RWPE2 (cell line): ENCODE data around the gene MSH4.
A peak's percentile ranks its signal among the peaks of the same experiment; 100 is the strongest.
"Not testable (repeated sequence)": the region's sequence is repeated elsewhere in the genome, so short reads cannot be mapped to it uniquely, and the experiment has no call there.

ENCODE experiments used
- ATAC-seq: fragments of 200-7000 bp; cut with Tn5 transposase; 3 replicates; pipeline ENCODE4 v1.9.1; 2021; ENCODE audit warnings: low read depth
- DNase-seq: peaks from one replicate; pipeline ENCODE4 v3.0.0-alpha.2; 2020; ENCODE audit warnings: low spot score
- H3K27ac ChIP-seq: fragments of 450-650 bp; 2 replicates; pipeline ENCODE4 v1.5.1; 2017; ENCODE audit warnings: mild to moderate bottlenecking; ENCODE audit not compliant: poor library complexity, severe bottlenecking
- H3K27me3 ChIP-seq: fragments of 250-450 bp; sonication (Bioruptor Pico); 2 replicates; pipeline ENCODE4 v1.5.1; 2021; ENCODE audit warnings: mild to moderate bottlenecking, moderate library complexity; ENCODE audit not compliant: insufficient read depth, poor library complexity, severe bottlenecking
- H3K36me3 ChIP-seq: fragments of 250-450 bp; sonication (Bioruptor Pico); 2 replicates; pipeline ENCODE4 v1.5.1; 2020; ENCODE audit warnings: low read depth, mild to moderate bottlenecking, moderate library complexity
- H3K4me1 ChIP-seq: fragments of 250-450 bp; sonication (Bioruptor Pico); 2 replicates; pipeline ENCODE4 v1.5.1; 2021; ENCODE audit warnings: mild to moderate bottlenecking, moderate library complexity; ENCODE audit not compliant: insufficient read depth, poor library complexity, severe bottlenecking
- H3K4me3 ChIP-seq: fragments of 250-450 bp; sonication (Bioruptor Pico); 2 replicates; pipeline ENCODE4 v1.5.1; 2021; ENCODE audit warnings: mild to moderate bottlenecking, moderate library complexity; ENCODE audit not compliant: severe bottlenecking
- H3K9me3 ChIP-seq: fragments of 250-450 bp; sonication (Bioruptor Pico); 2 replicates; pipeline ENCODE4 v1.5.1; 2021; ENCODE audit warnings: mild to moderate bottlenecking, moderate library complexity; ENCODE audit not compliant: severe bottlenecking
- CTCF ChIP-seq: fragments of 450-650 bp; IDR thresholded peaks from one replicate; pipeline ENCODE4 v1.5.1; 2017; ENCODE audit warnings: mild to moderate bottlenecking, moderate library complexity; ENCODE audit not compliant: poor library complexity, severe bottlenecking

The MSH4 gene

GRCh38 chr1:75797273-75797588, 549 bp downstream of the MSH4 start:
- no peaks in the 10 kb centered on the region for H3K4me1 ChIP-seq
- DNase-seq, result no peak
- no peak overlapping the region for H3K27ac ChIP-seq
- H3K4me3 ChIP-seq, result no peak overlapping the region
- no peak for ATAC-seq
- TF ChIP-seq CTCF, result no peak
- no peaks in the 10 kb centered on the region for H3K9me3 ChIP-seq
- H3K27me3 ChIP-seq, result no peaks in the 10 kb centered on the region
- peaks cover 43% of the 10 kb centered on the region for H3K36me3 ChIP-seq

- Histone ChIP-seq H3K27me3 (no peaks in the 10 kb centered on the region), H3K4me1 (no peaks in the 10 kb centered on the region), H3K9me3 (no peaks in the 10 kb centered on the region), H3K36me3 (peaks cover 38% of the 10 kb centered on the region), H3K27ac (no peak overlapping the region), H3K4me3 (no peak overlapping the region)
- TF ChIP-seq CTCF, result no peak
- ATAC-seq, result no peak
- no peak for DNase-seq
Measured at GRCh38 chr1:75797606-75798216, 1.0 kb downstream of the MSH4 start.

GRCh38 chr1:75801480-75801879, 4.8 kb downstream of the MSH4 start:
- H3K27ac ChIP-seq, H3K4me3 ChIP-seq, H3K27me3 ChIP-seq, H3K4me1 ChIP-seq, H3K36me3 ChIP-seq, ATAC-seq, DNase-seq, H3K9me3 ChIP-seq: not testable (repeated sequence)

GRCh38 chr1:75808921-75809320, 12.2 kb downstream of the MSH4 start:
- H3K9me3 ChIP-seq, result no peaks in the 10 kb centered on the region
- no peaks in the 10 kb centered on the region for H3K27me3 ChIP-seq
- H3K4me3 ChIP-seq, result no peak overlapping the region
- H3K27ac ChIP-seq, result no peak overlapping the region
- no peak for DNase-seq
- H3K4me1 ChIP-seq, result no peaks in the 10 kb centered on the region
- TF ChIP-seq CTCF, result no peak
- no peaks in the 10 kb centered on the region for H3K36me3 ChIP-seq
- ATAC-seq, result no peak

GRCh38 chr1:75810113-75810512, 13.4 kb downstream of the MSH4 start:
- H3K9me3 ChIP-seq, DNase-seq, H3K27me3 ChIP-seq, H3K27ac ChIP-seq, H3K4me3 ChIP-seq, H3K36me3 ChIP-seq, H3K4me1 ChIP-seq, ATAC-seq: not testable (repeated sequence)

- Histone ChIP-seq H3K4me1 (no peaks in the 10 kb centered on the region), H3K27ac (no peak overlapping the region), H3K27me3 (no peaks in the 10 kb centered on the region), H3K9me3 (no peaks in the 10 kb centered on the region), H3K36me3 (no peaks in the 10 kb centered on the region), H3K4me3 (no peak overlapping the region)
- no peak for TF ChIP-seq CTCF
- no peak for DNase-seq
- peak; percentile 44; the same call in 1 of the 3 replicates for ATAC-seq
Measured at GRCh38 chr1:75811211-75811981, 14.7 kb downstream of the MSH4 start.
